Midbrain (tissue), 1 donor: Measurements from ENCODE around the gene ROR1.

Experiments
- DNase-seq: peaks from one replicate; lab custom pipeline; 2025; lab: John Stamatoyannopoulos, UW

The ROR1 gene

GRCh38 chr1:64107118-64107519, 333.3 kb downstream of the ROR1 start:
- DNase-seq, result no peak

GRCh38 chr1:64107632-64108031, 333.8 kb downstream of the ROR1 start:
- no peak for DNase-seq

- no peak for DNase-seq
Measured at GRCh38 chr1:64110924-64111777, 337.3 kb downstream of the ROR1 start.

GRCh38 chr1:64111787-64112186, 338.0 kb downstream of the ROR1 start:
- DNase-seq, result no peak

GRCh38 chr1:64112281-64112680, 338.5 kb downstream of the ROR1 start:
- no peak for DNase-seq

- DNase-seq, result no peak
Measured at GRCh38 chr1:64114012-64114525, 340.3 kb downstream of the ROR1 start.

- no peak for DNase-seq
Measured at GRCh38 chr1:64116537-64116936, 342.7 kb downstream of the ROR1 start.

GRCh38 chr1:64117492-64117891, 343.7 kb downstream of the ROR1 start:
- DNase-seq, result no peak

GRCh38 chr1:64121766-64122385, 348.1 kb downstream of the ROR1 start:
- no peak for DNase-seq

GRCh38 chr1:64122588-64122987, 348.8 kb downstream of the ROR1 start:
- no peak for DNase-seq

- no peak for DNase-seq
Measured at GRCh38 chr1:64124704-64125440, 351.1 kb downstream of the ROR1 start.

GRCh38 chr1:64126581-64126980, 352.8 kb downstream of the ROR1 start:
- DNase-seq, result no peak

- DNase-seq, result no peak
Measured at GRCh38 chr1:64127297-64127696, 353.5 kb downstream of the ROR1 start.

- no peak for DNase-seq
Measured at GRCh38 chr1:64129701-64130100, 355.9 kb downstream of the ROR1 start.

- no peak for DNase-seq
Measured at GRCh38 chr1:64131155-64131554, 357.3 kb downstream of the ROR1 start.

GRCh38 chr1:64133036-64133435, 359.2 kb downstream of the ROR1 start:
- DNase-seq, result no peak

- no peak for DNase-seq
Measured at GRCh38 chr1:64135462-64136223, 361.8 kb downstream of the ROR1 start.

GRCh38 chr1:64136296-64136695, 362.5 kb downstream of the ROR1 start:
- no peak for DNase-seq

GRCh38 chr1:64136752-64137411, 363.1 kb downstream of the ROR1 start:
- peak; percentile 87 for DNase-seq

GRCh38 chr1:64137412-64137803, 363.6 kb downstream of the ROR1 start:
- no peak for DNase-seq

GRCh38 chr1:64139877-64140276, 366.1 kb downstream of the ROR1 start:
- no peak for DNase-seq
